Jurkat, Clone E6-1 (cell line): ENCODE results near the gene DEFB124.
"Not testable (repeated sequence)": the region's sequence is repeated elsewhere in the genome, so short reads cannot be mapped to it uniquely, and the experiment has no call there.

ENCODE experiments used
- DNase-seq: peaks from one replicate; pipeline ENCODE4 v3.0.0-alpha.2; 2011; ENCODE audit warnings: low read depth, low spot score
- H3K4me3 ChIP-seq: 2 replicates; pipeline ENCODE4 v1.5.1; 2011; ENCODE audit warnings: mild to moderate bottlenecking, low read length, control low read depth, moderate library complexity

Gene DEFB124

DNA sequence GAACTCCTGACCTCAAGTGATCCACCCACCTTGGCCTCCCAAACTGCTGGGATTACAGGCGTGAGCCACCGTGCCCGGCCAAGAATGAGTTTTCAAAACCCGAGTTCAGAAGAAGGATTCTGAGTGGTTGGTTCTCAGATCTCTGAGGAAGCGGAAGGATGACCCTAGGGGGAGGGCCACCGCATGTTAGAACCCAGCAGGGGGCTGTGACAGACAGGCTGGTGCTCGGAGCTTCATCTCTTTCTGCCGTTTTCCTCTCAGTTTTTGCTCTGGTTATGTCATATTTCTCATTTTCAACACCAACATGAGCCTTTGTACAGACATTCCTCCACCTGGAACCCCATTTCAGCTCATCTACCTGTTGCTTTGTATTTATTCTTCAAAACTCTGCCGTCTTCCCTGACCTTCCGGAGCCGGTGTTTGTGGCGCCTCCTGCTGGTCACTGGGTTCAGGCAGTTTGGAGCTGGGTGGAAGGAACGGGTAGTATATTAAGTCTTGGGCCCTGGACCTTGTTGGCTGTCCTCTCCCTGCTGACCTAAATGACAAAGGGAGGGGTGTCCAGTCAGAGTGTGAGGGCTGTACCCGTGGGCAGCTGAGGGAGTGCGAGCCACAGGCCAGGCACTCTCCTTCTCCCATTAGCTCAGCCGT lies 34.8 kb downstream of the DEFB124 start, which contains the start of gene DEFB123:
Gene DEFB123, plus strand, starts transcription at position 621 of the 648 bp plus-strand sequence. CDS start 67 bp downstream, outside the sequence.
- DNase-seq = no peak

DNA sequence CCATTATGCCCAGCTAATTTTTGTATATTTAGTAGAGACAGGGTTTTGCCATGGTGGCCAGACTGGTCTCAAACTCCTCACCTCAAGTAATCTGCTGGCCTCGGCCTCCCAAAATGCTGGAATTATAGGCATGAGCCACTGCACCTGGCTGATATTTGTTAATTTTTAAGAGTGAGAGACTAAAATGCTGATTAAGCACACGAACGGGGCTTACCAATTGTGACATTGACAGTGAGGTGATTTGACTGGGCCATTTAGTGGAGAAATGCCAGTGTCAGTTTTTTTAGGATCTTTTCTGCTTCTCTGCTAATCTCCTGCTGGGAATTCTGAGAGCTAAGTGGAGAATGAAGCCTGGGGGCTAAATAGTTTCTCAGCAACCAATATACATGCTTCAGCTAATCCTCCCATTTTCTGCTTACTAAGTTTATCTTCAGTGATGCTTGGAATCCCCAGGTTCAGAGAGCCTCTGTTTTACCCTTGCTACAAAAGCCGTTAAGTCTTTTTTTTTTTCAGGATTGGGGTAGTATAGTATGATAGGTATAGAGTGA lies 44.3 kb downstream of the DEFB124 start:
- H3K4me3 ChIP-seq = no peak overlapping the region
- no peak for DNase-seq

More for the DNA sequence above, 34.8 kb downstream of the DEFB124 start, which contains the start of gene DEFB123:
- H3K4me3 ChIP-seq = no peak within 1 kb of the TSS

DNA sequence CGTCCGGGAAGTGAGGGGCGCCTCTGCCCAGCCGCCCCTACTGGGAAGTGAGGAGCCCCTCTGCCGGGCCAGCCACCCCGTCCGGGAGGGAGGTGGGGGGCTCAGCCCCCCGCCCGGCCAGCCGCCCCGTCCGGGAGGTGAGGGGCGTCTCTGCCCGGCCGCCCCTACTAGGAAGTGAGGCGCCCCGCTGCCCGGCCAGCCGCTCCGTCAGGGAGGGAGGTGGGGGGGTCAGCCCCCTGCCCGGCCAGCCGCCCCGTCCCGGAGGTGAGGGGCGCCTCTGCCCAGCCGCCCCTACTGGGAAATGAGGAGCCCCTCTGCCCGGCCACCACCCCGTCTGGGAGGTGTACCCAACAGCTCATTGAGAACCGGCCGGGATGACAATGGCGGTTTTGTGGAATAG lies 47.4 kb downstream of the DEFB124 start:
- H3K4me3 ChIP-seq, DNase-seq: not testable (repeated sequence)

DNA sequence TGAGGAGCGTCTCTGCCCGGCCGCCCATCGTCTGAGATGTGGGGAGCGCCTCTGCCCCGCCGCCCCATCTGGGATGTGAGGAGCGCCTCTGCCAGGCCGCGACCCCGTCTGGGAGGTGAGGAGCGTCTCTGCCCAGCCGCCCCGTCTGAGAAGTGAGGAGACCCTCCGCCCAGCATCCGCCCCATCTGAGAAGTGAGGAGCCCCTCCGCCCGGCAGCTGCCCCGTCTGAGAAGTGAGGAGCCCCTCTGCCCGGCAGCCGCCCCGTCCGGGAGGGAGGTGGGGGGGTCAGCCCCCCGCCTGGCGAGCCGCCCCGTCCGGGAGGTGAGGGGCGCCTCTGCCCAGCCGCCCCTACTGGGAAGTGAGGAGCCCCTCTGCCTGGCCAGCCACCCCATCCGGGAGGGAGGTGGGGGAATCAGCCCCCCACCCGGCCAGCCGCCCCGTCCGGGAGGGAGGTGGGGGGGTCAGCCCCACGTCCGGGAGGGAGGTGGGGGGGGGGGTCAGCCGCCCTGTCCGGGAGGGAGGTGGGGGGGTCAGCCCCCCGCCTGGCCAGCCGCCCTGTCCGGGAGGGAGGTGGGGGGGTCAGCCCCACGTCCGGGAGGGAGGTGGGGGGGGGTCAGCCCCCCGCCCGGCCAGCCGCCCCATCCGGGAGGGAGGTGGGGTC lies 47.9 kb downstream of the DEFB124 start:
- not testable (repeated sequence) for H3K4me3 ChIP-seq, DNase-seq

DNA sequence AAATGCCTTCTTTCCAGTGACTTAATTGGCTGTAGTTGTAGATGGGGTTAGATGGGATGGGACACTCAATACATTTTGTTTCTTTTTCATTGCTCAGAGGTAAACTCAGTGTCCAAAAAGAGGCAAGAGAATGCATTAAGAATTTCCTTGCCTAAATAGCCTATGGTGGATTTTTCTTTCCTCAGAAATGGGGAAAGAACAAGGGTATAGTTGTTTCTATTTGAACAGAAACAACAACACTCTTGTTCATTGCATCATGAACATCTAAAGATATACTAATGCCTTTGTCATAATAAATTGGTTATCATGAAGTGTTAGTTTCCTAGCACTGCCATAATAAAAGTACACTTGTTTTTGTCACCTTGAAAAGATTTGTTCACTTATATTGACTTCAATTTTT lies 49.1 kb downstream of the DEFB124 start:
- H3K4me3 ChIP-seq = no peak overlapping the region
- DNase-seq = no peak

DNA sequence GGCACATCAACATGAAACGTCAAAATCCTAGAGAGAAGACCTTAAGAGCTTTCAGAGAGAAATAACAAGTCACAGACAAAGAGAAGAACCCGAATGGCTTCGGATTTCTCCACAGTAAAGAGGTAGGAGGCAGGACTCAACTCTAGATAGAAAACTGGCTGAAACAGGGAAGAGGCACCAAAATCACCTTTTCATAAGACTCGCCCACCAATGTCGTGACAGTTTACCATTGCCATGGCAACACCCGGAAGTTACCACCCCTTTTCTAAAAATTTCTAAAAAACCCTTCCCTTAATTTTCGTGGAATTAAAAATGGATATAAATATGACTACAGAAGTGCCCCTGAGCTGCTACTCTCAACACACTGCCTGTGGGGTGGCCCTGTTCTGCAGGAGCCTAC lies 56.6 kb downstream of the DEFB124 start:
- no peak overlapping the region for H3K4me3 ChIP-seq
- DNase-seq = no peak

DNA sequence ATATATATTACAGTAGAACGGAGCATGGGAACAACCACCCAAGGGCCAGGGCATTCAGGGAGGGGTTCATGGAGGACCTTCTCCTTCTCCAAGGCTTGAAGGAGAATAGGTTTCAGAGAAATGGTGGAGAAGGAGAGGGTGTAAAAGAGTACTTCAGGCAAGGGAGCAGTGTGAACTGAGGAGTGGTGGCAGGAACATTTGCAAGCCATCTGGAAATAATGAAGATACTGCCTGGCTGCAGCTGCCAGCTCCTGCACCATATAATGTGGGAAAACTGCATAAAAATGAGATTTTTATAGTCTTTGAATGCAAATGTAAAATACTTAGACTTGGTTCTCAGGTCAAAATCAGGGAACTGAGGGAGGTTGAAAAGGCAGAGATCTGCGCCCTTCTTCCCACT lies 59.3 kb downstream of the DEFB124 start:
- H3K4me3 ChIP-seq = no peak overlapping the region
- no peak for DNase-seq
